OCI-LY7 (cell line): ENCODE results near the gene KRTAP5-2. TPM values are rescaled to one million over a fixed set of nuclear protein-coding genes. Genes with fewer than 3 reads are reported as not detected.

ENCODE experiments used
- BruUV-seq: library from RNA; stranded (reverse); fragments of 400-500 nt; replicated peaks from 2 replicates; lab custom pipeline; 2021; lab: Mats Ljungman, UMichigan
- CTCF ChIA-PET: fragments of 300-600 bp; sonication (Branson Sonifier 250); formaldehyde crosslinking; loops from one replicate; lab custom pipeline; 2022; ENCODE audit warnings: antibody characterized with exemption; ENCODE audit not compliant: unreplicated experiment; lab: Charles Lee
- POLR2A ChIA-PET: fragments of 300-600 bp; sonication (Branson Sonifier 250); formaldehyde crosslinking; loops from one replicate; lab custom pipeline; 2022; ENCODE audit warnings: antibody characterized with exemption; lab: Charles Lee
- DNase-seq: peaks from one replicate; pipeline ENCODE4 v3.0.0-alpha.2; 2015; ENCODE audit warnings: low spot score
- H2AFZ ChIP-seq: fragments of 200-600 bp; sonication (generic), shearing (Covaris generic); 2 replicates; pipeline ENCODE4 v1.6.1; 2014; ENCODE audit warnings: mild to moderate bottlenecking, antibody characterized with exemption, low read length, moderate library complexity
- H3K27ac ChIP-seq: fragments of 200-600 bp; sonication (generic); 2 replicates; pipeline ENCODE4 v1.5.1; 2014; ENCODE audit warnings: mixed run types, low read depth, mild to moderate bottlenecking, moderate library complexity, low read length, inconsistent platforms; ENCODE audit not compliant: poor library complexity, severe bottlenecking
- H3K36me3 ChIP-seq: fragments of 200-600 bp; sonication (generic); 2 replicates; pipeline ENCODE4 v1.6.1; 2014; ENCODE audit warnings: mild to moderate bottlenecking, antibody characterized with exemption, low read length, moderate library complexity, mixed read lengths; ENCODE audit not compliant: insufficient read depth
- H3K4me1 ChIP-seq: fragments of 200-600 bp; sonication (generic); 2 replicates; pipeline ENCODE4 v1.5.1; 2014; ENCODE audit warnings: mild to moderate bottlenecking, low read length; ENCODE audit not compliant: insufficient read depth, poor library complexity, severe bottlenecking
- H3K4me2 ChIP-seq: fragments of 200-600 bp; sonication (generic); 2 replicates; pipeline ENCODE4 v1.6.1; 2014; ENCODE audit warnings: mild to moderate bottlenecking, low read length
- H3K4me3 ChIP-seq: fragments of 200-600 bp; sonication (generic); 2 replicates; pipeline ENCODE4 v1.5.1; 2014; ENCODE audit warnings: mild to moderate bottlenecking, low read depth, low read length; ENCODE audit not compliant: poor library complexity, severe bottlenecking
- H3K79me2 ChIP-seq: fragments of 200-600 bp; sonication (generic); 2 replicates; pipeline ENCODE4 v1.6.1; 2016; ENCODE audit warnings: low read depth, mild to moderate bottlenecking, low read length, moderate library complexity, mixed read lengths; ENCODE audit not compliant: insufficient read depth
- H3K9me2 ChIP-seq: fragments of 200-600 bp; sonication (generic); 2 replicates; pipeline ENCODE4 v1.6.1; 2016; ENCODE audit warnings: mild to moderate bottlenecking, low read length, mixed read lengths; ENCODE audit not compliant: insufficient read depth
- H3K9me3 ChIP-seq: fragments of 200-600 bp; sonication (generic); 2 replicates; pipeline ENCODE4 v1.6.1; 2014; ENCODE audit warnings: mild to moderate bottlenecking, mixed run types, low read length, mixed read lengths
- H4K20me1 ChIP-seq: fragments of 200-600 bp; sonication (generic); 2 replicates; pipeline ENCODE4 v1.6.1; 2014; ENCODE audit warnings: mild to moderate bottlenecking, antibody characterized with exemption, low read length, moderate library complexity, mixed read lengths; ENCODE audit not compliant: insufficient read depth
- EZH2phosphoT487 ChIP-seq: fragments of 200-600 bp; sonication (generic); IDR thresholded peaks from 2 replicates; pipeline ENCODE4 v1.6.1; 2018; ENCODE audit warnings: low read depth, borderline replicate concordance, mild to moderate bottlenecking, mixed run types, antibody characterized with exemption, low read length, moderate library complexity, mixed read lengths
- intact Hi-C: fragments of 100-400 bp; cut with micrococcal nuclease; formaldehyde crosslinking; loops from one replicate; pipeline ENCODE4 v1.10.0; 2022; ENCODE audit not compliant: unreplicated experiment
- total RNA-seq, 2 experiments: library from RNA; depleted of rRNA in 1 of 2; stranded (reverse); fragments of >200 nt in 1 of 2; shearing (Covaris generic) in 1 of 2; gene quantifications; 2 replicates each; pipeline ENCODE4 v1.2.3, GENCODE V29; 2014 to 2022
- TF ChIP-seq, protein P1 (sequence below): fragments of 200-600 bp; sonication (generic); conservative IDR thresholded peaks from 2 replicates; pipeline ENCODE4 v1.5.1; 2014; ENCODE audit warnings: mild to moderate bottlenecking, antibody characterized with exemption, low read length, moderate library complexity, mixed read lengths

Gene KRTAP5-2
- total RNA-seq, 2 experiments from 2014 or later, result not detected

DNA sequence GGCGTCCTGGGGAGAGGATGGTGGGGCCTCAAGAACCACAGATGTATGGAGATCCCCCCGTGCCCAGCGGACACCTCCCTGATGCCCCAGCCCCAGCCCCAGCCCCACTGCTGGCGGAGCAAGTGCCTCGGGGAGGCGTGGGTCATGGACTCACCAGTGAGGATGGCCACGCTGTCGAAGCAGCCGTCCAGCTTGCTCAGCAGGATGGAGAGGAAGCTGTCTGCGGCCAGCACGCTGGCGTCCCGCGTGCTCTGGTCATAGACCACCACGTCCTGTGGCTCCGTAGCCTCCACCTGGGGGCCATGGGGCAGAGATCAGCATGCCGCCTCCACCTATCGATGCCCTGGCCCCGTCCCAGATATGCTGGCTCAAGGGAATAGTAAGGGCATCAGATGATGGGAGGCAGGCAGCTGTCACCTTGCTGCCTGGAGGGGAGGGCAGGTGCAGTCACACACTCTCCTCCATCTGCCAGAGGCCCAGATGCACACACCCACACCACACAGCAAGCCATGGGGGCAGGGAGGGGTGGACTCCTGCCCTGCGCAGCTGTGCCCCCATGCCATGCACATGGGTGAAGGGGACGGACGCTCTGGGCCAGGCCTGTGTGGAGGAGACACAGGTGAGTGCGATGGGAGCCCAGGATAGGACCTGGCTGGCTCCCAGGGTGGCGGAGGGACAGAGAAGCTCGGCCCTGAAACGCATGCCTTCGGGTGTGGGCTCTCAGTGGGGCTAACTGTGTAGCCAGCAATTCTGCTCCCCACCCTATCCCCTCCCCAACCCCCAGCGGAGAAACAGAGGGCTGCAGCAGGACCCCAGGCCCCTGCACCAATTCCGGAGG is 34.2 kb downstream of the KRTAP5-2 start:
- Histone ChIP-seq H3K27ac (no peak overlapping the region), H3K4me3 (no peak overlapping the region), H2AFZ (no peak overlapping the region), H3K9me3 (no peaks in the 10 kb centered on the region), H4K20me1 (no peaks in the 10 kb centered on the region), H3K36me3 (no peaks in the 10 kb centered on the region), H3K9me2 (no peaks in the 10 kb centered on the region), H3K79me2 (no peaks in the 10 kb centered on the region), H3K4me2 (no peak overlapping the region), H3K4me1 (no peaks in the 10 kb centered on the region)
- BruUV-seq, result no TSS peak
- TF ChIP-seq, protein P1, sequence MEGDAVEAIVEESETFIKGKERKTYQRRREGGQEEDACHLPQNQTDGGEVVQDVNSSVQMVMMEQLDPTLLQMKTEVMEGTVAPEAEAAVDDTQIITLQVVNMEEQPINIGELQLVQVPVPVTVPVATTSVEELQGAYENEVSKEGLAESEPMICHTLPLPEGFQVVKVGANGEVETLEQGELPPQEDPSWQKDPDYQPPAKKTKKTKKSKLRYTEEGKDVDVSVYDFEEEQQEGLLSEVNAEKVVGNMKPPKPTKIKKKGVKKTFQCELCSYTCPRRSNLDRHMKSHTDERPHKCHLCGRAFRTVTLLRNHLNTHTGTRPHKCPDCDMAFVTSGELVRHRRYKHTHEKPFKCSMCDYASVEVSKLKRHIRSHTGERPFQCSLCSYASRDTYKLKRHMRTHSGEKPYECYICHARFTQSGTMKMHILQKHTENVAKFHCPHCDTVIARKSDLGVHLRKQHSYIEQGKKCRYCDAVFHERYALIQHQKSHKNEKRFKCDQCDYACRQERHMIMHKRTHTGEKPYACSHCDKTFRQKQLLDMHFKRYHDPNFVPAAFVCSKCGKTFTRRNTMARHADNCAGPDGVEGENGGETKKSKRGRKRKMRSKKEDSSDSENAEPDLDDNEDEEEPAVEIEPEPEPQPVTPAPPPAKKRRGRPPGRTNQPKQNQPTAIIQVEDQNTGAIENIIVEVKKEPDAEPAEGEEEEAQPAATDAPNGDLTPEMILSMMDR, result no peak
- TF ChIP-seq EZH2phosphoT487, result no peak
- no peak for DNase-seq
- ChIA-PET CTCF (interaction anchor here (1.4 kb wide), 1 partner anchor 9 kb away, joined by 3 read pairs; no protein-coding TSS in a partner anchor), POLR2A (interaction anchor here (0.7 kb wide), 1 partner anchor 214 kb away, joined by 3 read pairs; no protein-coding TSS in a partner anchor)
- intact Hi-C loops, result no loop called here

DNA sequence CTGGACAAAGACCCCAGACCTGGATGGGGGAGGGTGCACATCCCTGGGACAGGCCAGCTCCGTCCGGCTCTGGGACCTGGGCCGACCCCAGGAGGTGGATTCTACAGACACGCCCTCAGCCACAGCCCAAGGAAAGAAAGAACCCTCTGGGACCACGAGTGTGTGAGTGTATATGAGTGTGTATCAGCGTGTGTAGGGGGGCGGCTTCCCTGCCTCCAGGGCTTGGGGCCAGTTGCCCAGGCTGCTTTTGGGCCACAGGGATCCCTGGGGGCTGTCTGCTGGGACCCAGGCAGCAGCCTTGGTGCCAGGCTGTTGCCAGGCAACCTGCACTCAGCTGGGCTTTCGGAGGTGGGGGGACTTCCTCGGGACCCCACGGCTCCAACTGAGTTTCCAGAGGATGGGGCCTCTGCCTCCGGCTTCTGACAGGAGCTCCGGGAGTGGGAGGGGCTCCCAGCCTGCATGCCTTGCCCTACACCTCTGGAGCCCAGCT is 34.9 kb downstream of the KRTAP5-2 start:
- Histone ChIP-seq H4K20me1 (no peaks in the 10 kb centered on the region), H2AFZ (no peak overlapping the region), H3K9me3 (no peaks in the 10 kb centered on the region), H3K4me2 (no peak overlapping the region), H3K4me1 (no peaks in the 10 kb centered on the region), H3K4me3 (no peak overlapping the region), H3K36me3 (no peaks in the 10 kb centered on the region), H3K27ac (no peak overlapping the region), H3K79me2 (no peaks in the 10 kb centered on the region), H3K9me2 (no peaks in the 10 kb centered on the region)
- no peak for DNase-seq
- BruUV-seq, result no TSS peak
- intact Hi-C loops, result no loop called here
- ChIA-PET CTCF (interaction anchor here (1.4 kb wide), 1 partner anchor 10 kb away, joined by 3 read pairs; no protein-coding TSS in a partner anchor), POLR2A (no interaction called here)
- no peak for TF ChIP-seq EZH2phosphoT487
- TF ChIP-seq, protein P1, result no peak
